Heart right ventricle (tissue), 16 donors: ENCODE results near the gene SLC35E4. TPM values are rescaled to one million over a fixed set of nuclear protein-coding genes. Genes with fewer than 3 reads are reported as not detected.

ENCODE experiments used
- ATAC-seq, 8 donors: fragments of 200-7000 bp; cut with Tn5 transposase; one replicate each; pipeline ENCODE4 v1.9.1; 2020; ENCODE audit warnings: mild to moderate bottlenecking in 8 of 8, moderate library complexity in 8 of 8, moderate number of reproducible peaks in 1 of 8
- DNase-seq, 2 donors: peaks; one replicate each; pipeline ENCODE4 v3.0.0-alpha.2; 2020
- H3K27ac ChIP-seq, 10 donors: fragments of 200-600 bp; sonication (generic) in 2 of 10; one replicate each; pipeline versions ENCODE4 v1.5.0 to v1.8.0; 2020 to 2022; ENCODE audit warnings: mild to moderate bottlenecking in 3 of 10
- H3K27me3 ChIP-seq, 7 donors: fragments of 200-600 bp; one replicate each; pipeline ENCODE4 v1.8.0; 2021 to 2022; ENCODE audit warnings: mild to moderate bottlenecking in 2 of 7
- H3K36me3 ChIP-seq, 9 donors: fragments of 200-600 bp; sonication (generic) in 1 of 9; one replicate each; pipeline versions ENCODE4 v1.5.0 to v1.8.0; 2020 to 2022; ENCODE audit warnings: mild to moderate bottlenecking in 2 of 9
- H3K4me1 ChIP-seq, 9 donors: fragments of 200-600 bp; sonication (generic) in 1 of 9; one replicate each; pipeline versions ENCODE4 v1.5.0 to v1.8.0; 2020 to 2022; ENCODE audit warnings: mild to moderate bottlenecking in 4 of 9
- H3K4me3 ChIP-seq, 10 donors: fragments of 200-600 bp; sonication (generic) in 2 of 10; one replicate each; pipeline versions ENCODE4 v1.5.0 to v1.8.0; 2020 to 2022; ENCODE audit warnings: mild to moderate bottlenecking in 7 of 10, moderate library complexity in 2 of 10
- H3K9me3 ChIP-seq, 11 donors: fragments of 200-600 bp in 10 of 11; sonication (generic) in 2 of 11; one replicate each; pipeline versions ENCODE4 v1.5.0 to v1.8.0; 2013 to 2022; ENCODE audit warnings: mild to moderate bottlenecking in 2 of 11, control low read depth in 1 of 11, moderate library complexity in 1 of 11
- CTCF ChIP-seq, 9 donors: fragments of 200-600 bp; sonication (generic) in 2 of 9; IDR thresholded peaks; one replicate each; pipeline versions ENCODE4 v1.5.0 to v1.8.0; 2021 to 2022; ENCODE audit warnings: antibody characterized with exemption in 9 of 9, mild to moderate bottlenecking in 5 of 9, moderate library complexity in 1 of 9
- WGBS, 2 donors: extraction: QIAGEN DNeasy Blood & Tissue Kit; methylation state at CpG; one replicate each; pipeline ENCODE4 v1.1.7; 2013; ENCODE audit warnings: inconsistent platforms in 1 of 2; 5-methylcytosine and 5-hydroxymethylcytosine counted together
- intact Hi-C, 10 donors: fragments of 100-400 bp; cut with DNase I; formaldehyde crosslinking; loops; one replicate each; pipeline versions ENCODE4 v1.11.1 to v1.14.2; 2022
- polyA plus RNA-seq, 2 donors: library from polyadenylated mRNA; stranded (reverse); fragments of 200-250 nt; gene quantifications; one replicate each; pipeline ENCODE4 v1.2.3, GENCODE V29; 2013
- total RNA-seq, 10 donors: library from RNA; stranded (reverse); fragmentation: NEBNext Ultra II Directional in 3 of 10; extraction: Animal tissue kit (Norgen Biotek cat#: 25700) in 3 of 10; gene quantifications; one replicate each; pipeline versions ENCODE4 v1.2.1 to v1.2.4, GENCODE V29; 2021 to 2023
- donor health status: Arrhythmogenic right ventricular cardiomyopathy.
- donor health status: ischemic (EF 13 %, LVEDD 7.1; RV severe dilation, severe dysfunction).
- donor health status: healthy with polysubstance abuse.
- donor health status: DM: no; HTN: yes; CAD: no.
- donor health status: DM: no; HTN: no; CAD: no.
- donor health status: ischemic (EF 25% LVEDD 6.9; RV normal size, moderate dysfunction).
- donor health status: ischemic (EF 25% LVEDD 5.7; RV mildly dilated, moderate dysfunction).
- donor health status: healthy.
- donor health status: DM: yes; HTN: yes; CAD: no.
- donor health status: Ischemic cardiomyopathy.
- donor health status: ischemic (EF 35%, LVEDD 5.7; RV mildly dilated, moderate dysfunction).
- donor health status: nonischemic (EF 11% LVEDD 7.7; RV severe dilation, severe dysfunction).
- donor health status: DM: yes; HTN: yes; CAD: no.
- donor health status: PGD.
- donor health status: ischemic (EF 29% LVEDD 5.4; RV normal size, mild dysfunction).
- donor health status: nonischemic (EF 23%, LVEDD 6.1; RV moderate dilation, normal function).

The SLC35E4 gene
- total and polyA plus RNA-seq, 12 donors, result 1.8 to 6.0 (median 3.3) TPM

- no peak for TF ChIP-seq CTCF (IDR thresholded peaks at IDR 0.05)
- no peaks in the 10 kb centered on the region for H3K36me3 ChIP-seq
- no peak for ATAC-seq
- intact Hi-C loops, result loop anchor here in 5 of 10 donors (5.0 to 10.0 kb wide), 4 partner anchors 120 to 507 kb away; partner anchors contain the start of gene PLA2G3 (in 1 of the 5)
- peak overlapping the region in 2 of 10 donors; percentile 5 to 81 for H3K4me3 ChIP-seq
- no peaks in the 10 kb centered on the region for H3K9me3 ChIP-seq
- peaks cover 16 to 49% (median 39%) of the 10 kb centered on the region in 9 donors for H3K4me1 ChIP-seq
- DNase-seq, result no peak
- no peak overlapping the region for H3K27ac ChIP-seq
- no peaks in the 10 kb centered on the region for H3K27me3 ChIP-seq
- WGBS, 2 donors, result 83 to 92% methylated on average over 1 of the region's 1 CpG
Observed at GRCh38 chr22:30637701-30638114, 2.1 kb downstream of the SLC35E4 start.

- WGBS, 2 donors, result 93 to 98% methylated on average over 4 of the region's 4 CpGs
- H3K27ac ChIP-seq, result peak overlapping the region in 5 of 10 donors; percentile 10 to 59 (median 31)
- H3K9me3 ChIP-seq, result no peaks in the 10 kb centered on the region
- TF ChIP-seq CTCF (IDR thresholded peaks at IDR 0.05), result no peak
- ATAC-seq (no peak), DNase-seq (no peak)
- H3K4me1 ChIP-seq, result peaks cover 10 to 51% (median 30%) of the 10 kb centered on the region in 9 donors
- H3K4me3 ChIP-seq, result no peak overlapping the region
- intact Hi-C loops, result loop anchor here in 1 of 10 donors (10.0 kb wide), 1 partner anchor 264 kb away; no protein-coding TSS in a partner anchor
- no peaks in the 10 kb centered on the region for H3K27me3 ChIP-seq
- H3K36me3 ChIP-seq, result no peaks in the 10 kb centered on the region
Observed at GRCh38 chr22:30640361-30640760, 4.8 kb downstream of the SLC35E4 start.

GRCh38 chr22:30640839-30641430 lies 5.4 kb downstream of the SLC35E4 start:
- intact Hi-C loops, result loop anchor here in 1 of 10 donors (10.0 kb wide), 1 partner anchor 264 kb away; no protein-coding TSS in a partner anchor
- Histone ChIP-seq H3K4me3 (no peak overlapping the region), H3K9me3 (no peaks in the 10 kb centered on the region), H3K4me1 (peaks cover 10 to 48% (median 28%) of the 10 kb centered on the region in 9 donors), H3K27me3 (no peaks in the 10 kb centered on the region), H3K27ac (peak overlapping the region in 5 of 10 donors; percentile 10 to 59 (median 31)), H3K36me3 (no peaks in the 10 kb centered on the region)
- no peak for TF ChIP-seq CTCF (IDR thresholded peaks at IDR 0.05)
- 81 to 84% methylated on average over 4 of the region's 4 CpGs for WGBS, 2 donors
- ATAC-seq (peak in 6 of 8 donors; percentile 24 to 55 (median 46)), DNase-seq (no peak)

- Histone ChIP-seq H3K4me3 (no peak overlapping the region), H3K9me3 (no peaks in the 10 kb centered on the region), H3K36me3 (peaks cover 0 to 13% (median 0%) of the 10 kb centered on the region in 9 donors), H3K4me1 (peaks cover 0 to 26% (median 12%) of the 10 kb centered on the region in 9 donors), H3K27ac (peak overlapping the region in 5 of 10 donors; percentile 9 to 51 (median 35)), H3K27me3 (no peaks in the 10 kb centered on the region)
- DNase-seq, result peak in 1 of 2 donors; percentile 62
- intact Hi-C loops, result loop anchor here in 1 of 10 donors (10.0 kb wide), 1 partner anchor 262 kb away; no protein-coding TSS in a partner anchor
- TF ChIP-seq CTCF (IDR thresholded peaks at IDR 0.05), result no peak
- peak; percentile 27 to 79 (median 66) for ATAC-seq
- 72 to 79% methylated on average over 16 of the region's 16 CpGs for WGBS, 2 donors
Observed at GRCh38 chr22:30643055-30643875, 7.7 kb downstream of the SLC35E4 start.
